Keratinocyte (primary cell): ENCODE measurements around the gene HGF. TPM values are rescaled to one million over a fixed set of nuclear protein-coding genes. Genes with fewer than 3 reads are reported as not detected.

Experiments
- DNase-seq: peaks from one replicate; pipeline ENCODE4 v3.0.0-alpha.2; 2011; ENCODE audit warnings: low read depth, missing footprints, low spot score
- FAIRE-seq: peaks from 2 replicates; lab custom pipeline; 2011; peaks lifted over from hg19 to GRCh38; lab: Jason Lieb, UNC
- H2AFZ ChIP-seq: 2 replicates; pipeline ENCODE4 v1.6.0; 2012; ENCODE audit warnings: low read length, control low read depth, inconsistent platforms; ENCODE audit not compliant: control insufficient read depth
- H3K27ac ChIP-seq: 2 replicates; pipeline ENCODE4 v1.5.1; 2011; ENCODE audit warnings: low read length; ENCODE audit not compliant: control insufficient read depth, insufficient read depth
- H3K27me3 ChIP-seq: 3 replicates; pipeline ENCODE4 v1.6.0; 2011; ENCODE audit warnings: low read length; ENCODE audit not compliant: control insufficient read depth, insufficient read depth; ENCODE audit errors: extremely low read depth
- H3K36me3 ChIP-seq, 2 experiments: 2 replicates in 1 of 2; 3 replicates in 1 of 2; pipeline ENCODE4 v1.5.1; 2011; ENCODE audit warnings: low read length in 2 of 2, mild to moderate bottlenecking in 1 of 2; ENCODE audit not compliant: control insufficient read depth in 2 of 2, insufficient read depth in 2 of 2; ENCODE audit errors: extremely low read depth in 1 of 2
- H3K4me1 ChIP-seq: 3 replicates; pipeline ENCODE4 v1.5.1; 2011; ENCODE audit warnings: low read length; ENCODE audit not compliant: control insufficient read depth, insufficient read depth; ENCODE audit errors: extremely low read depth
- H3K4me2 ChIP-seq: 3 replicates; pipeline ENCODE4 v1.6.0; 2011; ENCODE audit warnings: low read depth, low read length; ENCODE audit not compliant: control insufficient read depth, insufficient read depth; ENCODE audit errors: extremely low read depth
- H3K4me3 ChIP-seq, 3 experiments: fragments of 200-600 bp in 1 of 3; sonication (generic) in 1 of 3; 2 replicates in 2 of 3; 3 replicates in 1 of 3; pipeline ENCODE4 v1.5.1; 2011 to 2016; ENCODE audit warnings: low read length in 3 of 3, mild to moderate bottlenecking in 3 of 3, control low read depth in 2 of 3, inconsistent platforms in 1 of 3, low read depth in 1 of 3, mixed read lengths in 1 of 3, mixed run types in 1 of 3, moderate library complexity in 1 of 3; ENCODE audit not compliant: control insufficient read depth in 2 of 3, insufficient read depth in 2 of 3; ENCODE audit errors: extremely low read depth in 1 of 3
- H3K79me2 ChIP-seq: 2 replicates; pipeline ENCODE4 v1.6.0; 2012; ENCODE audit warnings: low read length; ENCODE audit not compliant: control insufficient read depth, insufficient read depth
- H3K9ac ChIP-seq: 3 replicates; pipeline ENCODE4 v1.6.0; 2011; ENCODE audit warnings: low read length; ENCODE audit not compliant: control insufficient read depth, insufficient read depth; ENCODE audit errors: extremely low read depth
- H3K9me1 ChIP-seq: 3 replicates; pipeline ENCODE4 v1.6.0; 2011; ENCODE audit warnings: low read length; ENCODE audit not compliant: control insufficient read depth, insufficient read depth; ENCODE audit errors: extremely low read depth
- H3K9me3 ChIP-seq: 2 replicates; pipeline ENCODE4 v1.5.1; 2012; ENCODE audit warnings: low read depth, low read length; ENCODE audit not compliant: control insufficient read depth
- H4K20me1 ChIP-seq: 3 replicates; pipeline ENCODE4 v1.6.0; 2011; ENCODE audit warnings: low read length; ENCODE audit not compliant: control insufficient read depth, insufficient read depth; ENCODE audit errors: extremely low read depth
- EZH2 ChIP-seq: IDR thresholded peaks from one replicate; pipeline ENCODE4 v1.6.1; 2012; ENCODE audit warnings: inconsistent platforms, mild to moderate bottlenecking, low read length, moderate library complexity
- dilution Hi-C: fragments of 300-500 bp; cut with MboI; formaldehyde crosslinking; loops from one replicate; pipeline ENCODE4 v1.7.0; 2020; ENCODE audit warnings: low sequenced_read_pairs; ENCODE audit not compliant: extremely low pct_ligation_motif_present
- polyA plus RNA-seq, 5 experiments: library from polyadenylated mRNA; depleted of rRNA in 3 of 5; stranded (reverse) in 3 of 5; stranded (forward) in 1 of 5; unstranded in 1 of 5; fragments of >200 nt; gene quantifications; 1 replicate in 1 of 5; 2 replicates in 3 of 5; 3 replicates in 1 of 5; pipeline versions ENCODE4 v1.2.1 to v1.2.3, GENCODE V29; 2011 to 2012; ENCODE audit warnings: missing spikeins in 2 of 5, low read depth in 1 of 5, low replicate concordance in 1 of 5
- TF ChIP-seq, protein P1 (sequence below), 3 experiments: IDR thresholded peaks in 1 of 3; conservative IDR thresholded peaks in 1 of 3; optimal IDR thresholded peaks in 1 of 3; 2 replicates in 2 of 3; 3 replicates in 1 of 3; pipeline versions ENCODE3 to v1.5.1; 2011; ENCODE audit warnings: low read length in 3 of 3, mild to moderate bottlenecking in 3 of 3, moderate library complexity in 2 of 3, control low read depth in 1 of 3, inconsistent platforms in 1 of 3; ENCODE audit not compliant: insufficient read depth in 2 of 3; ENCODE audit errors: extremely low read depth in 1 of 3

Gene HGF
- polyA plus RNA-seq, 1 donor (not counting 4 experiments of a cell fraction or from before 2014, with no cell fraction given): not detected

DNA sequence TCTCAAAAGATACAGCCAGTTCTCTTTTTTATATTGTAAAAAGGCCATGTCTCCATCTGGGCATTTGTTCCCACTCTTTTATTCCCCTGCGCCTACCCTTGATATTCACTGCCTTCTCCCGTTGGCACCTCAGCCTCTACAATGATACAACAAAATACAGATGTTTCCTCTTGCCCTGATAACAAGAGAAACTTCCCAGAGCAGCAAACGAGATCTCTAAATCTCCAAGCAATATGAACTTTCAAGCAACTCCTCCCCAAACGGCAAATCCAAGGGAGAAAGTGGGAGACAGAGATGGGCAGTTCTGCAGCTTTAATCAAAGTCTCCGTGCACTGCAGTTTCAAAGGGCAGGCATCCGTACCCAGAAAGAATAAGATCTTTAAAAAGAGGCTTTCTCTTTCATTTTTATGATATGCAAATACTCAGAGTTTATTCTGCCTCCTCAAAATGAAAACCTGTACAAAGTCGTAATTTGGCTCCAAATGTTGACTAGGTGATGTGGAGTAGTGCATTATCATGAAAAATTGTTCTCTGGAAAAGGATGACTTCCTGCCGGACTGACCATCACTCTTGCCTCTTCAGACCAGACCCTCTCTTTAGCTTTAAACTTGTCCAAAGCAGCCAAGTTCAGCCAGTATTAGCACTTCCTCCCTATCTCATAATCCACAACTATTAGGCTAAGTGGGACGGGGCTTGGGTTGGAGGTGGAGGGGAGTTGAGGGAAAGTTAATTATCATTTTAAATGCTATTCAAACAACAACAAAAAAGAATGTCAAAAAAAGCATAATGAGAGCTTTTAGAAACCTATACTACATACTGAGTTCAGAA is 682 bp downstream of the HGF start:
- no peak overlapping the region for H2AFZ ChIP-seq
- no peaks in the 10 kb centered on the region for H3K79me2 ChIP-seq
- H3K4me2 ChIP-seq: no peak overlapping the region
- H3K9me3 ChIP-seq: no peaks in the 10 kb centered on the region
- H3K4me1 ChIP-seq: peaks cover 8% of the 10 kb centered on the region
- no peaks in the 10 kb centered on the region for H4K20me1 ChIP-seq
- no peak overlapping the region for H3K27ac ChIP-seq
- FAIRE-seq (no peak), DNase-seq (no peak)
- dilution Hi-C loops: no loop called here
- no peak overlapping the region for H3K4me3 ChIP-seq
- H3K27me3 ChIP-seq: peaks cover 5% of the 10 kb centered on the region
- no peak overlapping the region for H3K9ac ChIP-seq
- TF ChIP-seq EZH2: no peak
- TF ChIP-seq, protein P1, sequence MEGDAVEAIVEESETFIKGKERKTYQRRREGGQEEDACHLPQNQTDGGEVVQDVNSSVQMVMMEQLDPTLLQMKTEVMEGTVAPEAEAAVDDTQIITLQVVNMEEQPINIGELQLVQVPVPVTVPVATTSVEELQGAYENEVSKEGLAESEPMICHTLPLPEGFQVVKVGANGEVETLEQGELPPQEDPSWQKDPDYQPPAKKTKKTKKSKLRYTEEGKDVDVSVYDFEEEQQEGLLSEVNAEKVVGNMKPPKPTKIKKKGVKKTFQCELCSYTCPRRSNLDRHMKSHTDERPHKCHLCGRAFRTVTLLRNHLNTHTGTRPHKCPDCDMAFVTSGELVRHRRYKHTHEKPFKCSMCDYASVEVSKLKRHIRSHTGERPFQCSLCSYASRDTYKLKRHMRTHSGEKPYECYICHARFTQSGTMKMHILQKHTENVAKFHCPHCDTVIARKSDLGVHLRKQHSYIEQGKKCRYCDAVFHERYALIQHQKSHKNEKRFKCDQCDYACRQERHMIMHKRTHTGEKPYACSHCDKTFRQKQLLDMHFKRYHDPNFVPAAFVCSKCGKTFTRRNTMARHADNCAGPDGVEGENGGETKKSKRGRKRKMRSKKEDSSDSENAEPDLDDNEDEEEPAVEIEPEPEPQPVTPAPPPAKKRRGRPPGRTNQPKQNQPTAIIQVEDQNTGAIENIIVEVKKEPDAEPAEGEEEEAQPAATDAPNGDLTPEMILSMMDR (optimal IDR thresholded peaks at IDR 0.05 in 1 of 3, IDR thresholded peaks at IDR 0.05 in 1 of 3, conservative IDR thresholded peaks at IDR 0.05 in 1 of 3; ENCODE audit: extremely low read depth in 1 of 3, insufficient read depth in 2 of 3, low read length in 3 of 3): no peak
- no peaks in the 10 kb centered on the region for H3K36me3 ChIP-seq
- H3K9me1 ChIP-seq: no peaks in the 10 kb centered on the region

DNA sequence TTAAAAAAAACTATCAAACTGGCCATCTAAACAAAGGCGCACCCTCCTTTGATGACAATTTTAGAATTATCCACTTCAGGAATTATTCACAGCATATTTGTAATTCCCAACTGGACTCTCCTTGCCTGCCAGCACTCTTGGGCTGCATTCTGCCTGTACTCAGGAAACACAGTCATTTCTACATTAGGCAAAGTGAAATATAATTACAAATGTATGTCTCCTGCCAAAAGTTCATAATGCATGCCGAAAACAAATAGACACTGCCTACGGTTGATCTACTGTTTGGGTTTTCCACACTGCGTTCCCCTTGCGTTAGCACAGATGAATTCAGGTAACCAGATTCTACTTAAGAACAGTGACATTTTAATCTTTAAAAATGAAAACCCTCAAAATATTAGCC is 1.9 kb downstream of the HGF start:
- FAIRE-seq: no peak
- TF ChIP-seq, protein P1 (optimal IDR thresholded peaks at IDR 0.05 in 1 of 3, IDR thresholded peaks at IDR 0.05 in 1 of 3, conservative IDR thresholded peaks at IDR 0.05 in 1 of 3; ENCODE audit: extremely low read depth in 1 of 3, insufficient read depth in 2 of 3, low read length in 3 of 3): no peak
- TF ChIP-seq EZH2: no peak
- Histone ChIP-seq H3K4me2 (no peak overlapping the region), H3K27me3 (peaks cover 5% of the 10 kb centered on the region), H3K4me3 (no peak overlapping the region), H4K20me1 (no peaks in the 10 kb centered on the region), H3K36me3 (no peaks in the 10 kb centered on the region), H2AFZ (no peak overlapping the region), H3K9me1 (no peaks in the 10 kb centered on the region), H3K9me3 (no peaks in the 10 kb centered on the region), H3K27ac (no peak overlapping the region), H3K4me1 (peaks cover 8% of the 10 kb centered on the region), H3K79me2 (no peaks in the 10 kb centered on the region), H3K9ac (no peak overlapping the region)
- no peak for DNase-seq
- dilution Hi-C loops: no loop called here
